HG03457 (cell line): Measurements from ENCODE around the gene GPC2.

Source experiments
- ATAC-seq: cut with Tn5 transposase; IDR thresholded peaks from one replicate; pipeline ENCODE4 v1.9.1; 2021; ENCODE audit warnings: moderate number of reproducible peaks; ENCODE audit not compliant: unreplicated experiment

Gene GPC2

GRCh38 chr7:100170101-100170897, 6.9 kb downstream of the GPC2 start:
- no peak for ATAC-seq

GRCh38 chr7:100169147-100169850, 7.9 kb downstream of the GPC2 start:
- ATAC-seq: no peak

- no peak for ATAC-seq
These were observed 9.3 kb downstream of the GPC2 start for GRCh38 chr7:100167912-100168323.

GRCh38 chr7:100166970-100167911, 9.9 kb downstream of the GPC2 start:
- no peak for ATAC-seq

- no peak for ATAC-seq
These were observed 10.8 kb downstream of the GPC2 start for GRCh38 chr7:100166317-100166940.

- ATAC-seq: no peak
These were observed 13.3 kb downstream of the GPC2 start for GRCh38 chr7:100163871-100164270.

GRCh38 chr7:100163006-100163531, 14.1 kb downstream of the GPC2 start:
- ATAC-seq: no peak

GRCh38 chr7:100160067-100160466, 17.1 kb downstream of the GPC2 start:
- ATAC-seq: no peak

GRCh38 chr7:100159099-100159623, 18.0 kb downstream of the GPC2 start:
- no peak for ATAC-seq

- ATAC-seq: peak; percentile 48
These were observed 18.7 kb downstream of the GPC2 start, which contains the start of gene TRAPPC14 for GRCh38 chr7:100158229-100159098. Gene TRAPPC14 (minus strand): TSS chr7:100158723. CDS start chr7:100158499, 224 bp downstream.

GRCh38 chr7:100157334-100158228, 19.6 kb downstream of the GPC2 start:
- ATAC-seq: no peak

- no peak for ATAC-seq
These were observed 20.2 kb downstream of the GPC2 start for GRCh38 chr7:100157069-100157333.

- no peak for ATAC-seq
These were observed 20.7 kb downstream of the GPC2 start for GRCh38 chr7:100156331-100157068.

GRCh38 chr7:100155553-100156317, 21.4 kb downstream of the GPC2 start:
- no peak for ATAC-seq

- no peak for ATAC-seq
These were observed 22.3 kb downstream of the GPC2 start for GRCh38 chr7:100154651-100155491.
